Type B pancreatic cell (in vitro differentiated cells): Measurements from ENCODE around the gene ATP2B2. TPM values are rescaled to one million over a fixed set of nuclear protein-coding genes. Genes with fewer than 3 reads are reported as not detected.

Experiments used
- DNase-seq: peaks from one replicate; pipeline ENCODE4 v3.0.0; 2021; ENCODE audit warnings: mixed read lengths; ENCODE audit not compliant: unreplicated experiment; ENCODE audit errors: extremely low spot score
- H3K27ac Mint-ChIP-seq: 2 replicates; pipeline ENCODE4 v1.8.0; 2021; ENCODE audit warnings: mild to moderate bottlenecking, mixed read lengths
- H3K27me3 Mint-ChIP-seq: 2 replicates; pipeline ENCODE4 v1.8.0; 2021; ENCODE audit warnings: mixed read lengths
- H3K36me3 Mint-ChIP-seq: 2 replicates; pipeline ENCODE4 v1.8.0; 2021; ENCODE audit warnings: mixed read lengths
- H3K4me1 Mint-ChIP-seq: one replicate; pipeline ENCODE4 v1.8.0; 2021; ENCODE audit warnings: mixed read lengths; ENCODE audit not compliant: unreplicated experiment
- H3K4me3 Mint-ChIP-seq: 2 replicates; pipeline ENCODE4 v1.8.0; 2021; ENCODE audit warnings: mild to moderate bottlenecking, mixed read lengths
- H3K9me3 Mint-ChIP-seq: 2 replicates; pipeline ENCODE4 v1.8.0; 2021; ENCODE audit warnings: mixed read lengths
- total RNA-seq: library from RNA; stranded (reverse); gene quantifications from 2 replicates; pipeline ENCODE4 v1.2.1, GENCODE V29; 2021; ENCODE audit warnings: low replicate concordance
- TF ChIP-seq, protein P1 (sequence below): fragments of 200-600 bp; sonication (generic); conservative IDR thresholded peaks from 2 replicates; pipeline ENCODE4 v1.5.0; 2021; ENCODE audit warnings: antibody characterized with exemption, mild to moderate bottlenecking

ATP2B2 gene
- total RNA-seq, 1 donor from 2014 or later, result 0.31 TPM

DNA sequence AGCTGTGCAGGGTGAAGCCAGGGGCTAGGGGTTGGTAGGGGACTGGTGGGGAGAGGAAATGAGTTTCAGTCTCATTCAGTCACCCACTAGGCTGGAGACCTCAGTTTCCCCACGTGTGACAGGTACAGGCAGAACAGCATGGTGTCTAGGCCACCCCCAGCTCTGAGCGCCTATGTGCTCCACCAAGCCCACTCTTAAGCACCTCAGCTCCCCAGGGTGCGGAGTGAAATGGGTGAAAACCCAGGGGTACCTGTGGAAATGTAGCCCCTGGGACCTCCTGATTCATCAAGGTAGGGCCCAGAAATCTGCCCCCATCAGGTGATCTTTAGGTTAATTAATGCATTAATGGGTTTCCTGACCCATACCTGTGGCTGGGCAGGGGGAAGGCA, 3.7 kb downstream of the ATP2B2 start:
- TF ChIP-seq, protein P1, sequence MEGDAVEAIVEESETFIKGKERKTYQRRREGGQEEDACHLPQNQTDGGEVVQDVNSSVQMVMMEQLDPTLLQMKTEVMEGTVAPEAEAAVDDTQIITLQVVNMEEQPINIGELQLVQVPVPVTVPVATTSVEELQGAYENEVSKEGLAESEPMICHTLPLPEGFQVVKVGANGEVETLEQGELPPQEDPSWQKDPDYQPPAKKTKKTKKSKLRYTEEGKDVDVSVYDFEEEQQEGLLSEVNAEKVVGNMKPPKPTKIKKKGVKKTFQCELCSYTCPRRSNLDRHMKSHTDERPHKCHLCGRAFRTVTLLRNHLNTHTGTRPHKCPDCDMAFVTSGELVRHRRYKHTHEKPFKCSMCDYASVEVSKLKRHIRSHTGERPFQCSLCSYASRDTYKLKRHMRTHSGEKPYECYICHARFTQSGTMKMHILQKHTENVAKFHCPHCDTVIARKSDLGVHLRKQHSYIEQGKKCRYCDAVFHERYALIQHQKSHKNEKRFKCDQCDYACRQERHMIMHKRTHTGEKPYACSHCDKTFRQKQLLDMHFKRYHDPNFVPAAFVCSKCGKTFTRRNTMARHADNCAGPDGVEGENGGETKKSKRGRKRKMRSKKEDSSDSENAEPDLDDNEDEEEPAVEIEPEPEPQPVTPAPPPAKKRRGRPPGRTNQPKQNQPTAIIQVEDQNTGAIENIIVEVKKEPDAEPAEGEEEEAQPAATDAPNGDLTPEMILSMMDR, result no peak
- no peaks in the 10 kb centered on the region for H3K4me1 Mint-ChIP-seq
- H3K27ac Mint-ChIP-seq, result no peak overlapping the region
- H3K27me3 Mint-ChIP-seq, result peaks cover 50% of the 10 kb centered on the region
- no peak for DNase-seq
- H3K4me3 Mint-ChIP-seq, result no peak overlapping the region
- H3K9me3 Mint-ChIP-seq, result no peaks in the 10 kb centered on the region
- H3K36me3 Mint-ChIP-seq, result no peaks in the 10 kb centered on the region

DNA sequence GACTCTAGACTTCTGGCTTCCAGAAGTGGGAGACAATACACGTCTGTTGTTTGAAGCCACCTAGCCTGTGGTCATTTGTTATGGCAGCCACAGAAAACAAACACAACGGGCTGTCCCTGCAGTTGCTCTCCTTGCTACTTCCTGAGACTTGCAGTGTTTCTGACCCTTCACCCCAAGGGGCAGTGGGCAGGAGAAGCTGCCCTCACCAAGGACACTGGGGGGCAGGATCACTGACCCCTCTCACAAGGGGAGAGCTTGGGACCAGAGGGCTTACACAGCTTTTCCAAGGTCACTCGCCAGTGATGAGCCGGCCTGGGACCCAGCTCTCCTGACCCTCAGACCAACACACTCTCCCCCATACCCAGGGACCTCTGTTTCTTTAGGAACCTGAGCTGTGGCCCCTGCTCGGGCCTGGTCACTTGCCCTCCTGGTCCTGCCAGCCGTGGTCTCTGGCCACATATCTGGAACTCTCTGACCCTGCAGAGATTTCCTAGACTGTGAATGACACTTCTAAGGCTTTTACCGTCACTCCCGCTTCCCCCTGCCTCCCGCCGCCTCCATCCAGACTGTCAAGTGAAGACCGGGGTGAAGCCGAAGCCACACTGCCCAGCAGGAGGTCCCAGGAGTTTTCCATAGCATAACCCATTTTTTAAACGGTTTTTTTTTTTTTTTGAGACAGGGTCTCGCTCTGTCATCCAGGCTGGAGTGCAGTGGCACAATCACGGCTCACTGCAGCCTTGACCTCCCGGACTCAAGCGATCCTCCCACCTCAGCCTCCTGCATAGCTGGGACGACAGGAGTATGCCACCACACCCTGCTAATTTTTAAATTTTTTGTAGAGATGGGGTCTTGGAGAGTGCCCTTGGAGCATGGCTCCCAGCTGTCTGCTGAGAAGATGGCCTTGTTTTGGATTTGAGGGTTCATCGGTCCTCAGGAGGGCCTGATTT, 4.4 kb downstream of the ATP2B2 start:
- DNase-seq, result no peak
- Mint-ChIP-seq H3K27me3 (peaks cover 54% of the 10 kb centered on the region), H3K27ac (no peak overlapping the region), H3K36me3 (no peaks in the 10 kb centered on the region), H3K4me1 (no peaks in the 10 kb centered on the region), H3K4me3 (no peak overlapping the region), H3K9me3 (no peaks in the 10 kb centered on the region)
- TF ChIP-seq, protein P1, result no peak

GRCh38 chr3:10498271-10498670, 7.1 kb downstream of the ATP2B2 start:
- H3K36me3 Mint-ChIP-seq, result no peaks in the 10 kb centered on the region
- H3K27ac Mint-ChIP-seq, result no peak overlapping the region
- DNase-seq, result no peak
- H3K9me3 Mint-ChIP-seq, result no peaks in the 10 kb centered on the region
- TF ChIP-seq, protein P1, result no peak
- peaks cover 43% of the 10 kb centered on the region for H3K27me3 Mint-ChIP-seq
- H3K4me1 Mint-ChIP-seq, result no peaks in the 10 kb centered on the region
- H3K4me3 Mint-ChIP-seq, result no peak overlapping the region

GRCh38 chr3:10497439-10497838, 7.9 kb downstream of the ATP2B2 start:
- Mint-ChIP-seq H3K36me3 (no peaks in the 10 kb centered on the region), H3K4me1 (no peaks in the 10 kb centered on the region), H3K27me3 (peaks cover 45% of the 10 kb centered on the region), H3K9me3 (no peaks in the 10 kb centered on the region), H3K4me3 (no peak overlapping the region), H3K27ac (no peak overlapping the region)
- no peak for DNase-seq
- TF ChIP-seq, protein P1, result no peak

GRCh38 chr3:10496121-10496863, 9.1 kb downstream of the ATP2B2 start:
- H3K4me3 Mint-ChIP-seq, result no peak overlapping the region
- H3K9me3 Mint-ChIP-seq, result no peaks in the 10 kb centered on the region
- no peaks in the 10 kb centered on the region for H3K36me3 Mint-ChIP-seq
- no peaks in the 10 kb centered on the region for H3K4me1 Mint-ChIP-seq
- H3K27me3 Mint-ChIP-seq, result peaks cover 44% of the 10 kb centered on the region
- no peak overlapping the region for H3K27ac Mint-ChIP-seq
- TF ChIP-seq, protein P1, result no peak
- no peak for DNase-seq
